Measurements from ENCODE around the gene NELL1.

The NELL1 gene

DNA sequence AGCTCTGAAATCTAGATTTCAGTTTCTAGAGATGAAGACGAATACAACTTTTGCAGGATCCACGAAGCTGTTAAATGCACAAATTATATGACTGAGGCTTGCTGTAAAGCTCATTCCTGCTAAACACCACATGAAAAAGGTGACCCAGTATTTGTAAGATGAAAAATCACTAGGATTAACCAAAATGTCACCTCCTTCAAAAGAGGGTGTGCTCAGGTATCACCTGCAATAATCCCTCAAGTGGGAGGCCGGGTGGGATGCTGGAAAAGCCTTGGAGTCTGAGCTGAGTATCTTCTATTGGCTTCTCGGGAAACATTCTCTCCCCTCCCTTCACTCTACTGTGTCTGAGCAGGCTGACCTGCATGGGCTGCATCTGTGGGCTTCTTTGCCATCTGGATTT is 195.8 kb downstream of the NELL1 start:
- in situ Hi-C loops (cut with MboI; ENCODE audit: low sequenced_read_pairs) = no loop called here

- in situ Hi-C loops (cut with MboI; ENCODE audit: low sequenced_read_pairs) = no loop called here
Observed at GRCh38 chr11:20869123-20869522, 199.7 kb downstream of the NELL1 start.

DNA sequence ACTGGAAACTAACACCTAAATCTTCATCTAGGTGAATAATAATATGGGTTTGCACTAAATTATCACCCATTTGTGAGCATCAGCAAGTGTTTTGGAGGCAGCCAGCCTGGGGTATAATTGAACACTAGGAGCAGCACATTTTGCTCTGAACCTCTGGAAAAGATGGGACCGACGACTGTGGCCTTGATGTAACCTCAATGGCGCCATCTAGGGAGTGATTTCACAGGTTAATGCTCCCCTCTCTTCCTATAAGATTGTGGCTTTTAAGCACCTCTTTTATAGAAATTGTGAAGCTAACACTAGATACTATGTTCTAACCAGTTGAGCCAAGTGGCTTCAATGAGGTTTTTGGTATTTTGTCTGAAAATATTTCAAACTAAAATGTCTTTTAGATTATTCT is 203.7 kb downstream of the NELL1 start:
- in situ Hi-C loops (cut with MboI; ENCODE audit: low sequenced_read_pairs) = no loop called here

DNA sequence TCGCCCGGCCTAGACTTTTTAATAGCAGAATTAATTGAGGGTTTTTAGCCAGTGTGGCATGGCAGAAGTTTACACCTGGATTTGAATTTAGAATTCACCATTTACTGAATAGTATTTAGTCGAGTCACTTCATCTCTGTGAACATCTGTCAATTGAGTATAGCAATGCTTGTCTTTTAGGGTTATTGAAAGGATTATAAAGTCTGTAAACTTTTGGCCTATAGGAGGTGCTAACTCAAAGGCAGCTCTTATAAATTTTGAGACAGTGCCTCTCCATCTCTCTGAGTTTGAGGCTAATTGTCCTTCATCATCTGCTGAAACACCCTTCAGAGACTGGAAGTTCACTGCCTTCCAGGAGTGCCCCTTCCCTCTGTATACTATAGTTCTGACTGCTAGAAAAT is 205.0 kb downstream of the NELL1 start:
- in situ Hi-C loops (cut with MboI; ENCODE audit: low sequenced_read_pairs) = no loop called here

DNA sequence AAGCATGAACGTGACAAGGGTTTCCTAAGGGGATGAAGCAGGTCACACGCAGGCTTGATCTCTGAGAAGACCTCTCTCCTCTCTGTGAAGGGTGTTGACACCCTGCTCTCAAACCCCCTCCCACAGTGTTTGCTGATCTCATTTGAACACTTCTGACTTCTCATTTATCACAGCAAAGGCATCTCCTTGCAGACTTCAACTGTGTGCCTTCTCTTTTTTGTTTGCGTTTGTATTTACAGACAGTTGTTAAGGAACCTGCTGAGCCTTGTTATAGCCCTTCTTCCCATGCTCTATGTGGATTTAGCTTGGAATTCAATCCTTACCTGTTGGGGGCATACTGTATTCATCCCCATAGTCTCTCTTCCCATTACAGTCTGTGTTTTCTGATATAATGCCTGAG is 206.5 kb downstream of the NELL1 start:
- in situ Hi-C loops (cut with MboI; ENCODE audit: low sequenced_read_pairs) = no loop called here

DNA sequence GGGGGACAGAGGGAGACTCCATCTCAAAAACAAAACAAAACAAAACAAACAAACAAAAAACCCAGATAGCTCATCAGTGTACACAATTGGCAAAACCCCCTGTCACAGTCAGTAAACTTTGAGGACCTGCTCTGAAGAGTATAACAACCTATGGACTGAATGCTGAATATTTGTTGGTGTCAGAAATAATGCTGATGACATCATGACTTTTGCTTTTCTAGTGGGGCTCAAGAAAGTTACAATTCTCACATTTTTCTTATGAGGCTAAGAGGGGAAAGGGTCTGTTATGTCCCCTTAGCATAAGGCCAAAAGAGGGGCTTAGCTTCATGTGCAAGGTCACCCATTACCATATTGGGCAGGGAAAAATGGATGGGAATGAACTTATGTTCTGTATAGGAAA is 207.4 kb downstream of the NELL1 start:
- in situ Hi-C loops (cut with MboI; ENCODE audit: low sequenced_read_pairs) = no loop called here

DNA sequence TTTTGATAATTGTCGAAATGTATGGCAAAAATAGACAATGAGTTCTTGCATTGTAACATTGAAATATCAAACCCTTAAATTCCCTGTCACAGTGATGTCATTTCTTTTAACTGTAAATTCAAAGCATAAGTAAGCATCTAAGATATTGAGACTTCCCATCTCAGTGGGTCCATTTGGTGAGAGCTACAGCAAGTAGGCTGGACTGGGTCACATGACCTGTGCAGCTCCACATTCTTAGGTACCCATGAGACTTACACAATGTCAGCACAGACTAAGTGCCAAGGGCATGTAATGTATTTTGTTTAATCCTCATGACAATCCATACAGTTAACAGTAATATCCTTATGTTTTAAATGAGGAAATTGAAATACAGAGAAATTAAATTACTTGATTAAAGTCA is 210.7 kb downstream of the NELL1 start:
- in situ Hi-C loops (cut with MboI; ENCODE audit: low sequenced_read_pairs) = no loop called here

- in situ Hi-C loops (cut with MboI; ENCODE audit: low sequenced_read_pairs) = no loop called here
Observed at GRCh38 chr11:20881328-20882079, 212.1 kb downstream of the NELL1 start.

DNA sequence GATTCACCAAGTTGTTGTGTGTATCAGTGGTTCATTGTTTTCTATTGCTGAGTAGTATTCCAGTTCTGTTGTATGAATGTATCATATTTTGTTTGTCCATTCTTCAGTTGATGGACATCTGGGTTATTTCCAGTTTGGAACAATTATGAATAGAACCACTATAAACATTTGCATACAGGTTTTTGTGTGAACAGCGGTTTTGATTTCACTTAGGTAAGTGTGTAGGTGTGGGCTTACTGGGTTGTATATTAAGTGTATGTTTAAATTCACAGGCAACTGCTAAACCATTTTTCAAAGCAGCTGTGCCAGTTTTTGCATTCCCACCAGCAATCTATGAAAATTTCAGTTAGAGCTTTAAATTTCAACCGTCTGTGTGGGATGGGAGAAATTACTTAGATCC is 217.8 kb downstream of the NELL1 start:
- in situ Hi-C loops (cut with MboI; ENCODE audit: low sequenced_read_pairs) = no loop called here

- in situ Hi-C loops (cut with MboI; ENCODE audit: low sequenced_read_pairs) = no loop called here
Observed at GRCh38 chr11:20894296-20894695, 224.9 kb downstream of the NELL1 start.

- in situ Hi-C loops (cut with MboI; ENCODE audit: low sequenced_read_pairs) = no loop called here
Observed at GRCh38 chr11:20909995-20910726, 240.8 kb downstream of the NELL1 start.

GRCh38 chr11:20910733-20911132 is 241.3 kb downstream of the NELL1 start:
- in situ Hi-C loops (cut with MboI; ENCODE audit: low sequenced_read_pairs) = no loop called here

DNA sequence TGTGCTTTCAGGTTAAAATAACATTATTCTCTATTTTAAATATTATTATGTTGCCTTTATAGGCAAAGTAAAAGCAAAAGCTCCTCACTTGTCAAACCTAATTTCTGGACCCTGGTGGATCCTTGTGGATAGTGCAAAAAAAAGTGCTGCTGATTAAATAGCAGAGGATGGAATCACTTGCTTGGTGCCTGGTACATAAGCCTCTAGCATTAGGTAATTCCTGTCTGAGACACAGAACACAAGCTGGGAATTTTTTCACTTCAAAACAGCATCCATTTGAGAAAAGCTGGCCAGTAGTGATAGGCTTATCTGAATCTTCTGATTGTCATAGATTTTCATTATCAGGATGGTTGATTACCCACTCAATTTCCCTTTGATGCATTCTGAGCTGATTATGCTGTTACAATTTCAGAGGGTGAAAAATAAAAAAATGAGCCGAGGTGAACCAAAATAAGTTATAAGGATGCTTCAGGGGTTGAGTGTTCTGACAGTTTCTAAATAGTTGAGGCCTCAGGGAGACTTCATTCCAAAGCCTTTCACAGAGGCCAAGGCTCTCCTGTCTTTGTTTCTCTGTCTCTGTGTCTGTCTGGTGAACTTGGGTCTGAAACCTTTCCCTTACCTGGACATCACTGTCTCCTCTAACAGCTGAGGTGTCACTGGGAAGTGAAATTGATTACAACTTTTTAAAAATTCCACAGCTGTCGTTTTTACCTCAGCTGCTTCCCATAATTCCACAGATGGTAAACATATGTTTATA is 242.9 kb downstream of the NELL1 start:
- in situ Hi-C loops (cut with MboI; ENCODE audit: low sequenced_read_pairs) = no loop called here

DNA sequence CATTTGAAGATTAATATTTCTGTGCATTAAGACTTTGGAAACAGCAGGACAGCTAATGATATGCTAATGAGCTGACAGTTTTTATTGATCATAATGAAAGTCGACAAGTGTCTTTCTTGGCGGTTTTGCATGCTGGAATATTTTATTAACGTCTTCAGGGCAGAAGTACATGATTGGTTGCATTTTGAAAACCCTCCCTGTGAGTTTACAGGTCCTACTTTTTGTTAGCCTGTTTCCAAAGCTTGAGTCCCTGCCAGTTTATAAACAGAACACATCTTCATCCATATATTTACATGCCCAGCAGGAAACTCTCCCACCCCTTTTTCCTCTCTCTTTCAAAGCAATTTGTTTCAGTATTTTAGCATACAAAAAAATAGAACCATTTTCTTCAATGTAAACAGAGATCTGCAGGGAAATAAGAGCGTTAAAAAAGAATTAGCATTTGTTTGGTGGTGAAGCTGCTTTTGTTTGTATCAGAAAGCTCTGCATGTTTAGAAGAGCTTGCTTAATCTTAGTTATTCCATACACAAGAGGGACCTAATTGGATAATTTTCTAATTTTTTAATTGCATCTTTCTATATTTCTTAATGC is 243.6 kb downstream of the NELL1 start:
- in situ Hi-C loops (cut with MboI; ENCODE audit: low sequenced_read_pairs) = no loop called here

GRCh38 chr11:20917306-20917705 is 247.9 kb downstream of the NELL1 start:
- in situ Hi-C loops (cut with MboI; ENCODE audit: low sequenced_read_pairs) = no loop called here

DNA sequence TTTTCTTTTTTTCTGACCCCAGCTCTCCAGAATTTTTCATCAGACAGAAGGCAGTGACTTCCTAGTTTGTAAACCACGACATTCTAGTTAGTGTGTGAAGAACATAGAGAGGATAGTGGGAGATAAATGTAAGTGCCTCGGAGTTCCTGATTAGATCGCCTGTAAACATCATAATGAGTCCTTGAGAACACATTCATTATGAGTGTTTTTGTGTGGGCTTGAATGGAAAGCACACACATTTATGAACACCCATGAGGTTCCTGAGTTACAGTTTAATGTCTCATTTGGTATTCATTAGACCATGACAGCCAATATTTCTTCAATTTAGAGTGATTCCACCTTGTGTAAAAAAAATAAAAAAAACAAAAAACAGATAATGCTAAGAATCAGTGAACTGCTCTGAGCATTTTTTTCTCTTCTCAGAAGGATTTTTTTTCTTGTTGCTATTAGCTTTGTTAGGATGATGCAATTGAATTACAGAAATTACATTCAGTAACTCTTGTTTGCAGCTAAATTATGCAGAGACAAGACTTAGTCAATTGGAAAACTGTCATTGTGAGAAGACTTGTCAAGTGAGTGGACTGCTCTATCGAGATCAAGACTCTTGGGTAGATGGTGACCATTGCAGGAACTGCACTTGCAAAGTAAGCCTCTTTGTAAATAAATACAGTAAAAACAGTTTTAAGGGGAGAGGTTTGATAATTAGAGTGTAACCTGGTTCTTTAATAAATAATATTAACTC is 257.6 kb downstream of the NELL1 start:
- in situ Hi-C loops (cut with MboI; ENCODE audit: low sequenced_read_pairs) = no loop called here

- in situ Hi-C loops (cut with MboI; ENCODE audit: low sequenced_read_pairs) = no loop called here
Observed at GRCh38 chr11:20931029-20931428, 261.6 kb downstream of the NELL1 start.

- in situ Hi-C loops (cut with MboI; ENCODE audit: low sequenced_read_pairs) = no loop called here
Observed at GRCh38 chr11:20933086-20933485, 263.7 kb downstream of the NELL1 start.

DNA sequence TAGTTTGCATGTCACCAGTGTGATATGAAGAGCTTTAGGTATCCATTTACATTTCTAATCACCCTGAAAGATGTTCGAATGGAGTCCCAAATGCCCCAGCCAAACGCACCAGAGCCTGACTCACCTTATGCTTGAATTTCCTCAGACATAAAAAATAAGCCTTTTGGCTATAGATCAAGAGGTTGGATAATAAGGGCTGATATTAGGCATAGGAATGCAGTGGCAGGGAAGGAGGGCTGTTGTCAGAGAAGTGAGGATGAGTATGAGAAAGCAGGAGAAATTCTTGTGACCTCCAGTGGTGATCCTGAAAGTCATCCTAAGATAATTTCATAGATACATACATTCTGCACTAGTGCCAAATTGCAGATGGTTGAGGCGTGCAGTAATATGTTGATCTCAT is 264.6 kb downstream of the NELL1 start:
- in situ Hi-C loops (cut with MboI; ENCODE audit: low sequenced_read_pairs) = no loop called here

- in situ Hi-C loops (cut with MboI; ENCODE audit: low sequenced_read_pairs) = no loop called here
Observed at GRCh38 chr11:20934516-20934915, 265.1 kb downstream of the NELL1 start.

DNA sequence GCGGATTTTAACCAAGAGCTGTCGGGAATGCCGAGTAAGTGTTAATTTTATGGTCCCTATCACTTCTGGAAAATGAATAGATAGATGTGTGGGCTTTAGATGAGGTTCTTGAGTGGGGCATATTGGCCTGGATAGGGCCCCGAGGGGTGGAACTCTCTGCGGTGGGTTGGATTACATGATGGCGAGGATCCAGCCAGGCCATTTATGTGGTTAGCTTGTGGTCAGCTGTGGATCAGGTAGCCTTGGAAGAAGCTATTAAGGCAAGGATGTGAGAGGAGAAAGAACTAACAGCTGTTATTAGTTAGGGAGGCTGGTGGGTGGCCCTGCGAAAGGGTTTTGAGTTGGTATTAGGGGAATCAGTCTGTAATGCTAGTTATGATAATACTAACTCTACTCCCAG is 268.4 kb downstream of the NELL1 start:
- in situ Hi-C loops (cut with MboI; ENCODE audit: low sequenced_read_pairs) = no loop called here

Data from hTERT RPE-1 (cell line).